Measurements from ENCODE around the gene VENTX.
"Not testable (repeated sequence)": the region's sequence is repeated elsewhere in the genome, so short reads cannot be mapped to it uniquely, and the experiment has no call there.

The VENTX gene

DNA sequence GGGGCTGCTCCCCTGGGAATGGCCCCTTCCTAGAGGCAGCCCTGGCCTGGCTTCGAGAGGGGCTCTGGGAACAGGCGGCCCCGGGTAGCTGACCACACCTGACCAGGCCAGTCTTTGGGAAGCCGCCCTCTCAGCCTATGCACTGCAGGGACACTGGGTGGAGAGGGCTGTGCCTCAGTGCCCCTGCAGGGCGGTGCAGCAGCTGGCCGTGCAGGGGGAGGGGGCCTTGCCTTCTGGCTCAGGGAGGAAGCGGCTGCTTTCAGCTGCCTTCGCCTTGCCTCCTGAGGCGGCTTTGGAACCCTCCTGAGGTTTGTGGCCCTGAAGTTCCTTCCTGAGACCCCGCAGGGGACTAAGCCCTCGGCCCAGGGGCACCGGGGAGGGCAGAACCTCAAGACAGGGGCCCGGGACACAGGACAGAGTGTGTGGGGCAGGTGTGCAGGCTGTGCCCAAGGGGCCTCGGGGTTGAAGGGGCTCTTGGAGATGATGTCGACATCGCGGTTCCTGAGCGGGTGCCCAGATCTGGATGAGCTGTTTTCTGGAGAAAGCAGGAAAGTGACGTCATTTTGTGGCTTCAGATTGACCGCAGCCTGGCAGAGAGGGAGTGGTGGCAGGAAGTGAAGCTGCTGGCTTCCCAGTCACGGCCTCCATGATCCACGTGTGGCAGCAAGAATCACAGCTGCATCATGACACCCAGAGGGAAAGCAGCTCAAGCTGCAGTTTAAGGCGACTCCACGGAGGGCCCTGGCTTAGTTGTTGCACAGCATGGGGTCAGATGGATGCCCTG is 21.4 kb downstream of the VENTX start:
- no peak for DNase-seq

- DNase-seq = no peak
Measured at GRCh38 chr10:133259602-133259989, 21.9 kb downstream of the VENTX start.

GRCh38 chr10:133260895-133261725 is 23.5 kb downstream of the VENTX start:
- no peak for DNase-seq

GRCh38 chr10:133261726-133262325 is 24.2 kb downstream of the VENTX start:
- DNase-seq = peak; percentile 37

- peak; percentile 2 for DNase-seq
Measured at GRCh38 chr10:133262696-133263095, 25.0 kb downstream of the VENTX start.

GRCh38 chr10:133263674-133264073 is 26.0 kb downstream of the VENTX start:
- no peak for DNase-seq

DNA sequence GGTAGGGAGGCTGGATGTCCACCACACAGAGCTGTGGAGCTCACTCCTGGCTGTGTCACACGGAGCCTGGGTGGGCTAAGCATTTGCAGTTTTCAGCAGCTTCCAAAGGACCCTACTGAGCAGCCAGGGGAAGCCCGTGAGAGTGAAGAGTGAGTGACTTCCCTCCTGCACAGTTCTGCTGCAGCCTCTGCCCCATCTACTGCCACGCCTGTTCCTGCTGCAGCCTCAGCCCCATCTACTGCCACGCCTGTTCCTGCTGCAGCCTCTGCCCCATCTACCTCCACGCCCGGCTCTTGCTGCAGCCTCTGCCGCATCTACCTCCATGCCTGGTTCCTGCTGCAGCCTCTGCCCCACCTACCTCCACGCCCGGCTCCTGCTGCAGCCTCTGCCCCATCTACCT is 26.8 kb downstream of the VENTX start:
- no peak for DNase-seq

GRCh38 chr10:133265052-133265451 is 27.4 kb downstream of the VENTX start:
- DNase-seq = not testable (repeated sequence)

DNA sequence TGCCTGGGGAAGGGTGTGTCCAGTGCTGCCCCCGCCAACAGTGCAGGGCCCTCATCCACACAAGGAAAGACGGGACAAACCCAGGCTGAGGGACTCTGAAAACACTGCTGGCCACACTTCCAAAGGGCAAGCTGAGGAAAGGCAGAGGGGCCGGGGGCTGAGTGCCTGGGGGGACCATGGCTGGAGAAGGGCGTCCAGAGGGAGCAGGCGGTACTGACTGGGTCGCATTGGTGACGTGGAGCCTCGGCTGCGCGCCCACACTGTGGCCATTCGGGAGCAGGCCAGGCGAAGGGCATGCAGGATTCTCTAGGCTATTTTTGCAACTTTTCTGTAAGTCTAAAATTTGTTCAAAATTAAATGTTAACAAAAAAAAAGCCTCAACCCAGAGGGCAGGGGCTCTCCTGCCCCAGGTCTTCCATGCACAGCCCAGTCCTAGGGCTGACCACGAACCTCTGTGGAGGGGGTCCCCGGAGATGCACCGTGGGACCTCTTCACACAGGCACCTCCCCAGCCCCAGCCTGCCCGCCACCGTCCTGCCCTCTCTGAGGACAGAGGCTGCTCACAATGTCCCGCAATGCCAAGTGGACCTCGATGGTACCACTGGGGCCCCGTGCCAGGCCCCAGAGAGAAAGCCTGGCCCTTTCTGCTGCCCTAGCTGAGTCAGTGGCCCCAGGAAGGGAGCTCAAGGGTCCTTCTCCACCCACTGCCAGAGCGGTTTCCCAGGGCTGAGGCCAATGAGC is 28.6 kb downstream of the VENTX start:
- no peak for DNase-seq

DNA sequence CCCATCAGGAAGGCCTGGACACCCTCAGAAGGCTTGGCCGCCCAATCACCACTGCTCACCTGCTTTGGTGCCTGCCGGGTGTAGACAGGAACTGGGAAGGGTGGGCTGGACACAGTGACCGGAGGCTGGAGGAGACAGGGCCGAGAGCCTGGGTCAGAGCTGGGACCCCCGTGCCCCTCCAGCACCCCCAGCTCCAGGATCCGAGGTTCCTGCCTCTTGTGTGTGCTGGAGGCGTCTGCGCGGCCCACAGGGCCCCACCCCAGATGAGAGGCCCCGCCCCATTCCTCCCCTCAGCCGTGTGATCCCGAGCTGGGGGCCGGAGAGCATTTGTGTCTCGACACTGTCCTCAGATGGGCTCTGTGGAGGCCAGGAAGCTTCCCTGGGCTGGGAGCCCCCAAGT is 29.6 kb downstream of the VENTX start:
- no peak for DNase-seq

DNA sequence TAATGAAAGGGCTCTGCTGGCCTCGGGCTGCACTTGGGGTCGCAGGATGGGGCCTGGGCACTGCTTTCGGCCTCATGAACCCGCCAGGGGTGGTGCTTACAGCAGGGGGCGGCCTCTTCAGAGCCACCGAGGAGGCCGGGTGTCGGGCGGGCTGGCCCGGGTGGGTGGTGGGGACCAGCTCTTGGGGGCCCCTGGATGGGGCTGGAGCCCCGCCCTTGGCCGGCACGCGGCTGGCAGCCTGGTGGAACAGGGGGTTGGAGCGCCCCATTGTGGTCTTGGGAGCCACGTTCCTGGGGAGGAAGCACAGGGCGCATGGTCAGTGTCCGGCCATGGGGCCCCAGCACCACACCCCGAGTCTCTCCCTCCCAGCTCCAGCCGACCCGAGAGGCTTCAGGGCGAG is 30.2 kb downstream of the VENTX start:
- DNase-seq = no peak

DNA sequence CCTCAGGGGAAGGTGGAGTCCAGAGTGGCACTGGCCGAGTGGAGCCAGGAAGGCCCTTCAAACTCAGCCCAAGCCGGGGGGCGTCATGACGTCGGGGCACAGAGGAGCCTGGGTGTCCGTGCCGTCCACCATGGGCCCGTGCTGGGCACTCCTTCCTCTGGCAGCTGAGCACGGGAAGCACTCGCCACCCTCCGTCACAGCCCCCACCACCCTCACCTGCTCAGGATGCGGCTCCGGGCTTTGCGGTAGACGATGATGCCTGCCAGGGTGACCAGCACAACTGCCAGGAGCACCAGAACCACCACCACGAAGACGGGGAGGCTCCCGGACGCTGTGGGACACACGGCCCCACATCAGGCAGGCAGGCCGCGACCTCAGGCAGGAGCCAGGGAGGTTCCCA is 30.9 kb downstream of the VENTX start:
- DNase-seq = no peak

- no peak for DNase-seq
Measured at GRCh38 chr10:133269367-133269766, 31.7 kb downstream of the VENTX start.

- no peak for DNase-seq
Measured at GRCh38 chr10:133270204-133270603, 32.5 kb downstream of the VENTX start.

DNA sequence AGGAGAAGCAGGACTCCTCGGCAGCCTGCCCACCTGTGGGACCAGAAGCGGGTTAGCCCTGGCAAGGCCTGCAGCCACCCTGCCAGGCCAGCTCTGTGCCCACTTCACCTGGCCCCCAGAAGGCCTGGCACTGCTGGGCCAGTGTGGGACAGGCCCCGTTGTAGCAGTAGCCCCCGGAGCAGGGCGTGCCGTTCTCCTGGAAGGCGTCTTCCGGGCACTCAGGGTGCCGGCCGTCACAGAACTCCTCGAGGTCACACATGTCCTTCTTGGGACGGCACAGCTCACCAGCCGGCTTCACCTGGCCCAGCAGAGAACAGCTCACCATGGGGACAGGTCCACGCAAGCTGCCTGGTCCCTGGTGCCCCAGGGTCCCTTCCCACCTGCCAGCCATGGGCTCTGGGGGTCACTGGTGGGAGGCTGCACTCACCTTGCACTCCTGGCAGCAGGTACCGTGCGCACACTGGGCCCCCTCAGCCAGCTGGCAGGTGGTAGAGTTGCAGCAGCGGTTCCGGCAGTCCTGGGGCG is 33.2 kb downstream of the VENTX start:
- DNase-seq = no peak

DNA sequence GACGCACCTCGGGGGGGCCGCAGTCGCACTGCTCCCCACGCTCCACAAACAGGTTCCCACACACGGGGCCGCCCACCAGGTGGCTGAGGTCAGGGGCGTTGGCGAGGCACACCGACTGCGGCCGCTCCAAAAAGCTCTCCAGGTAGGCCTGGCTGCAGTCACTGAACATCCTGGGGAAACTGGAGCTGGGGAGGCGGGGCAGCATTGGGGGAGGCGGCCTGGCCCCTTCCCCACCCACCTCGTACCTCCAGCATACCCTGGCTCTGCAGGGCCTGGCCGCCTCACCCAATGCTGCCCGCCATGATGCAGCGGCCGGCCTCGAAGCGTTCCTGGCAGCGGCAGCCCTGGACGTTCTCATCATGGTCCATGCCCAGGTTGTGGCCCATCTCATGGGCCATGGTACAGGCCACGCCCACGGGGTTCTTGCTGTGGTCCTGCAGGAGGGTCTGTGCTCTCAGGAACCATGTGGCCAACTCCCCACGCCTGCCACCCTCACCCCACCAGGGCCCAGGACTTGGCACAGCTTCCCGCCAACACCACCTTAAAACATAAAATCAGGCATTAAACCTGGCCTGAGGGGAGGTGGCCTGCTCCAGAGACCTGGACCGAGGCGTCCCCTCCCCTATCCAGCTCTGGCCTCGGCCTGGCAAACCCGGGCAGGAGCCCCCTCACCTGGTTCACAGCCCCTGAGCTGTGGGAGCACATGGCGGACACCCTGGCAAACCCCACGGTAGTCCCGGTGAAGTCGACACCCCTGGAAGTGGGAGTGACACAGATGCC is 34.1 kb downstream of the VENTX start:
- no peak for DNase-seq

DNA sequence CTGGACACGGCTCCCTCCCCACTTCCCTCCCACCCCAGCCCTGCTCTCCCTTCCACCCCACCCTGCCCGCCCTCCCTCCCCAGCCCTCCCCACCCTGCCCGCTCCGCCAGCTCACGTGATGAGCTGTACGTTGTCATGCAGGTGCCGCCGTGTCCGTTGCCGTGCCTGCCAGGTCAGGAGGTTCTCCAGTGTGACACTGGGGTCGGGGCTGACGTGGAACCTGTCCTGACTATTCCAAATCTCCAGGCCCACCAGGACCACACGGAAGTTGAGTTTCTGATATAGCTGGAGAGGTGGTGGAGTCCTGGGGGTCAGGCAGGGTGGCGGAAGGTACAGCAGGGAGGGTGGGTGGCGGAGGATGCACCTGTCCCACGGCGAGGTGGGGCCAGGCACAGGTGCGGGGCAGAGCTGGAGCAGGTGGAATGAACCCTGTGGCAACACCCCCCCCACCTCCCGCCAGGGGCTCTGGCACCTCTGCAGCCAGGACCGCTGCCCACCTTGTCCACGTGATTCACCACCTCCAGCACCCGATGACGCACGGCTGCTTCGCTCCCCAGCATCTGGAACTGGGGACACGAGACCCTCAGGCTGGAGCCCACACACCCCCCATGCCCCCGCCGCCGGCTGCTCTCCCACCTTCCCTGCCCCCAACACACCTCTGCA is 34.8 kb downstream of the VENTX start:
- no peak for DNase-seq

- no peak for DNase-seq
Measured at GRCh38 chr10:133272964-133273420, 35.3 kb downstream of the VENTX start.

DNA sequence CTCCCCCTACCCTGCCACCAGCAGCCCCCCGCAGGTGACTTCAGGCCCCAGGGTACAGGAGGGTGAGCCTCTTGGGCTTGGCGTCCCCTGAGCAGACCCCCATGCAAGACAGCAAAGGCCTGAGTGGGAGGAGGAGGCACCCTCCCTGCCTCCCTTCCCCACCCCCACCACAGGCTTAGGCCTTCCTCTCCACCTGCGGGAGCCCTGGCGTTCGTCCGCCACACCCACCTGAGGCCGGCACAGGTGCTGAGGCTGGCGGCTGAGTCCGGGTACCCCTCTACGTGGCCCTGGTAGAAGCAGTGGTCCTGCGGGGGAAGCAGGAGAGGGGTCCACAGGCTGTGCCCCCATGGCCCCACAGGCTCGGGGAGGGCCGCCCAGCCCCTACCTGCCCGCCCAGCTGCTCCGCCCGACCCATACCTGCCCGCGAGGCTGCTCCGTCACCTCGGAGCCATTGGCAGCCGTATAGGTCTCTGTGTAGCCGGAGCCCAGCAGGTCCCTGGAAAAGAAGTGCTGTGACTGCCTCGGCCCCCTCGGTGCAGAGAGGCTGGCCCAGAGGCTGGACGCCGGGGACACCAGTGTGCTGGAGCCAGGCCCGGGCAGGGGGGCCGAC is 36.0 kb downstream of the VENTX start:
- DNase-seq = no peak

- DNase-seq = no peak
Measured at GRCh38 chr10:133274751-133275683, 37.4 kb downstream of the VENTX start.

Data from NCI-H748 treated with DMSO at 0.1 percent for 48 hours (cell line).